OCI-LY7 (cell line): ENCODE results near the gene HGS. TPM values are rescaled to one million over a fixed set of nuclear protein-coding genes. Genes with fewer than 3 reads are reported as not detected.

Experiments
- BruUV-seq: library from RNA; stranded (reverse); fragments of 400-500 nt; replicated peaks from 2 replicates; lab custom pipeline; 2021; lab: Mats Ljungman, UMichigan
- CTCF ChIA-PET: fragments of 300-600 bp; sonication (Branson Sonifier 250); formaldehyde crosslinking; loops from one replicate; lab custom pipeline; 2022; ENCODE audit warnings: antibody characterized with exemption; ENCODE audit not compliant: unreplicated experiment; lab: Charles Lee
- POLR2A ChIA-PET: fragments of 300-600 bp; sonication (Branson Sonifier 250); formaldehyde crosslinking; loops from one replicate; lab custom pipeline; 2022; ENCODE audit warnings: antibody characterized with exemption; lab: Charles Lee
- DNase-seq: peaks from one replicate; pipeline ENCODE4 v3.0.0-alpha.2; 2015; ENCODE audit warnings: low spot score
- H2AFZ ChIP-seq: fragments of 200-600 bp; sonication (generic), shearing (Covaris generic); 2 replicates; pipeline ENCODE4 v1.6.1; 2014; ENCODE audit warnings: mild to moderate bottlenecking, antibody characterized with exemption, low read length, moderate library complexity
- H3K27ac ChIP-seq: fragments of 200-600 bp; sonication (generic); 2 replicates; pipeline ENCODE4 v1.5.1; 2014; ENCODE audit warnings: mixed run types, low read depth, mild to moderate bottlenecking, moderate library complexity, low read length, inconsistent platforms; ENCODE audit not compliant: poor library complexity, severe bottlenecking
- H3K36me3 ChIP-seq: fragments of 200-600 bp; sonication (generic); 2 replicates; pipeline ENCODE4 v1.6.1; 2014; ENCODE audit warnings: mild to moderate bottlenecking, antibody characterized with exemption, low read length, moderate library complexity, mixed read lengths; ENCODE audit not compliant: insufficient read depth
- H3K4me1 ChIP-seq: fragments of 200-600 bp; sonication (generic); 2 replicates; pipeline ENCODE4 v1.5.1; 2014; ENCODE audit warnings: mild to moderate bottlenecking, low read length; ENCODE audit not compliant: insufficient read depth, poor library complexity, severe bottlenecking
- H3K4me2 ChIP-seq: fragments of 200-600 bp; sonication (generic); 2 replicates; pipeline ENCODE4 v1.6.1; 2014; ENCODE audit warnings: mild to moderate bottlenecking, low read length
- H3K4me3 ChIP-seq: fragments of 200-600 bp; sonication (generic); 2 replicates; pipeline ENCODE4 v1.5.1; 2014; ENCODE audit warnings: mild to moderate bottlenecking, low read depth, low read length; ENCODE audit not compliant: poor library complexity, severe bottlenecking
- H3K79me2 ChIP-seq: fragments of 200-600 bp; sonication (generic); 2 replicates; pipeline ENCODE4 v1.6.1; 2016; ENCODE audit warnings: low read depth, mild to moderate bottlenecking, low read length, moderate library complexity, mixed read lengths; ENCODE audit not compliant: insufficient read depth
- H3K9me2 ChIP-seq: fragments of 200-600 bp; sonication (generic); 2 replicates; pipeline ENCODE4 v1.6.1; 2016; ENCODE audit warnings: mild to moderate bottlenecking, low read length, mixed read lengths; ENCODE audit not compliant: insufficient read depth
- H3K9me3 ChIP-seq: fragments of 200-600 bp; sonication (generic); 2 replicates; pipeline ENCODE4 v1.6.1; 2014; ENCODE audit warnings: mild to moderate bottlenecking, mixed run types, low read length, mixed read lengths
- H4K20me1 ChIP-seq: fragments of 200-600 bp; sonication (generic); 2 replicates; pipeline ENCODE4 v1.6.1; 2014; ENCODE audit warnings: mild to moderate bottlenecking, antibody characterized with exemption, low read length, moderate library complexity, mixed read lengths; ENCODE audit not compliant: insufficient read depth
- CTCF ChIP-seq: fragments of 200-600 bp; sonication (generic); conservative IDR thresholded peaks from 2 replicates; pipeline ENCODE4 v1.5.1; 2014; ENCODE audit warnings: mild to moderate bottlenecking, antibody characterized with exemption, low read length, moderate library complexity, mixed read lengths
- EZH2phosphoT487 ChIP-seq: fragments of 200-600 bp; sonication (generic); IDR thresholded peaks from 2 replicates; pipeline ENCODE4 v1.6.1; 2018; ENCODE audit warnings: low read depth, borderline replicate concordance, mild to moderate bottlenecking, mixed run types, antibody characterized with exemption, low read length, moderate library complexity, mixed read lengths
- intact Hi-C: fragments of 100-400 bp; cut with micrococcal nuclease; formaldehyde crosslinking; loops from one replicate; pipeline ENCODE4 v1.10.0; 2022; ENCODE audit not compliant: unreplicated experiment
- total RNA-seq, 2 experiments: library from RNA; depleted of rRNA in 1 of 2; stranded (reverse); fragments of >200 nt in 1 of 2; shearing (Covaris generic) in 1 of 2; gene quantifications; 2 replicates each; pipeline ENCODE4 v1.2.3, GENCODE V29; 2014 to 2022

Gene HGS
- total RNA-seq, 2 experiments from 2014 or later, result 162 to 175 TPM

- H2AFZ ChIP-seq, result peak overlapping the region; percentile 8; the same call in 1 of the 2 replicates
- TF ChIP-seq CTCF (no peak), EZH2phosphoT487 (no peak)
- peak overlapping the region; percentile 100 for H3K4me3 ChIP-seq
- H3K9me2 ChIP-seq, result no peaks in the 10 kb centered on the region
- peak overlapping the region; percentile 62 for H3K27ac ChIP-seq
- H3K79me2 ChIP-seq, result peaks cover 36% of the 10 kb centered on the region
- ChIA-PET CTCF (interaction anchor here (0.5 kb wide), 1 partner anchor 147 kb away, joined by 6 read pairs; no protein-coding TSS in a partner anchor), POLR2A (interaction anchor here (0.7 to 2.1 kb wide), 2 partner anchors 9 to 18 kb away, joined by 3 to 8 read pairs; partner anchors contain the start of genes ARL16, HGS and PDE6G)
- intact Hi-C loops, result loop anchor here (1.0 kb wide), 1 partner anchor 28 kb away; the partner anchor contains the start of genes NPLOC4 and TSPAN10
- H3K4me1 ChIP-seq, result peaks cover 25% of the 10 kb centered on the region
- H3K9me3 ChIP-seq, result no peaks in the 10 kb centered on the region
- peaks cover 47% of the 10 kb centered on the region for H3K36me3 ChIP-seq
- H4K20me1 ChIP-seq, result no peaks in the 10 kb centered on the region
- BruUV-seq, result no TSS peak
- peak; percentile 61 for DNase-seq
- peak overlapping the region; percentile 88 for H3K4me2 ChIP-seq
Observed at GRCh38 chr17:81665205-81666091, 18.4 kb upstream of the HGS start.

DNA sequence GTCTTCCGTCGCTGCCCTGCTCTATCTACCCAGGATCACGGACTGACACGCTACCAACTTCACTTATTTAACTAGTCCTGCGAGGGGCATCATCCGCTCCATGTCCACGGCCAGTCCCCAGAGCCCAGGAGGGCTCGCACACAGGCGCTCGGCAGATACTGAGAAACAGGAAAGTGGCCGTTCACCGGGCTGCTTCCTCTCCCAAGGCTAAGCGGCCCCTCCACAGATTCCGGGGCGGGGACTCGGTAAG is 17.8 kb upstream of the HGS start:
- CTCF ChIA-PET, result no interaction called here
- DNase-seq, result peak; percentile 45
- no peaks in the 10 kb centered on the region for H4K20me1 ChIP-seq
- H3K4me1 ChIP-seq, result peaks cover 25% of the 10 kb centered on the region
- peak overlapping the region; percentile 8; the same call in 1 of the 2 replicates for H2AFZ ChIP-seq
- H3K36me3 ChIP-seq, result peaks cover 52% of the 10 kb centered on the region
- POLR2A ChIA-PET, result interaction anchor here (2.1 kb wide), 1 partner anchor 17 kb away, joined by 8 read pairs; the partner anchor contains the start of genes ARL16 and HGS
- peak overlapping the region; percentile 62 for H3K27ac ChIP-seq
- peak overlapping the region; percentile 100 for H3K4me3 ChIP-seq
- no peaks in the 10 kb centered on the region for H3K9me2 ChIP-seq
- intact Hi-C loops, result loop anchor here (1.0 kb wide), 1 partner anchor 29 kb away; the partner anchor contains the start of genes NPLOC4 and TSPAN10
- BruUV-seq, result TSS peak; percentile 85
- TF ChIP-seq EZH2phosphoT487 (no peak), CTCF (no peak)
- no peaks in the 10 kb centered on the region for H3K9me3 ChIP-seq
- H3K79me2 ChIP-seq, result peaks cover 36% of the 10 kb centered on the region
- H3K4me2 ChIP-seq, result peak overlapping the region; percentile 88
